ENCODE results near the gene GAS7.

GRCh38 chr17:10139577-10139976 is 58.8 kb downstream of the GAS7 start:
- TF ChIP-seq CTCF (IDR thresholded peaks at IDR 0.05) (no peak), EP300 (IDR thresholded peaks at IDR 0.05) (no peak), POLR2A (IDR thresholded peaks at IDR 0.05) (no peak)
